PC-9 (cell line): ENCODE data around the gene CNTNAP2.

Experiments used
- CTCF ChIP-seq: fragments of 200-600 bp; sonication (generic); conservative IDR thresholded peaks from 2 replicates; pipeline ENCODE4 v1.6.1; 2017; ENCODE audit warnings: mixed run types, antibody characterized with exemption, mild to moderate bottlenecking, moderate library complexity
- EZH2 ChIP-seq: fragments of 200-600 bp; sonication (generic); IDR thresholded peaks from 2 replicates; pipeline ENCODE4 v1.8.0; 2017; ENCODE audit warnings: antibody characterized with exemption, low read depth

- TF ChIP-seq CTCF (no peak), EZH2 (no peak)
Measured at GRCh38 chr7:148330822-148331221, 2214.2 kb downstream of the CNTNAP2 start.
